CD4-positive, CD25-positive, alpha-beta regulatory T cell (primary cell): ENCODE measurements around the gene BSG. TPM values are rescaled to one million over a fixed set of nuclear protein-coding genes. Genes with fewer than 3 reads are reported as not detected.
"Not testable (repeated sequence)": the region's sequence is repeated elsewhere in the genome, so short reads cannot be mapped to it uniquely, and the experiment has no call there.

Experiments
- ATAC-seq, 2 donors: fragments of 150-1000 bp; cut with Tn5 transposase; one replicate each; pipeline ENCODE4 v1.10.0; 2021; ENCODE audit warnings: low read depth in 2 of 2, moderate number of reproducible peaks in 2 of 2, moderate library complexity in 1 of 2
- DNase-seq, 3 donors: peaks; one replicate each; pipeline versions ENCODE4 v3.0.0 to v3.0.0-alpha.2; 2012 to 2022; ENCODE audit warnings: mixed read lengths in 1 of 3
- H3K27ac ChIP-seq: one replicate; pipeline ENCODE4 v1.7.0; 2013; ENCODE audit warnings: mild to moderate bottlenecking, low read length; ENCODE audit not compliant: insufficient read depth, poor library complexity, severe bottlenecking
- H3K27me3 ChIP-seq: one replicate; pipeline ENCODE4 v1.7.0; 2013; ENCODE audit warnings: low read length; ENCODE audit not compliant: control insufficient read depth, insufficient read depth
- H3K36me3 ChIP-seq: one replicate; pipeline ENCODE4 v1.7.0; 2013; ENCODE audit warnings: mild to moderate bottlenecking, low read length, moderate library complexity; ENCODE audit not compliant: control insufficient read depth, insufficient read depth
- H3K4me1 ChIP-seq: 2 replicates; pipeline ENCODE4 v1.7.0; 2013; ENCODE audit warnings: mild to moderate bottlenecking, low read length; ENCODE audit not compliant: insufficient read depth, control insufficient read depth, poor library complexity, severe bottlenecking
- H3K4me3 ChIP-seq: one replicate; pipeline ENCODE4 v1.7.0; 2013; ENCODE audit warnings: low read depth, mild to moderate bottlenecking, low read length, moderate library complexity
- H3K9me3 ChIP-seq, 2 experiments: 1 replicate in 1 of 2; 2 replicates in 1 of 2; pipeline ENCODE4 v1.7.0; 2013; ENCODE audit warnings: low read length in 2 of 2, mild to moderate bottlenecking in 1 of 2, moderate library complexity in 1 of 2; ENCODE audit not compliant: control insufficient read depth in 2 of 2
- H3K27ac Mint-ChIP-seq, 3 donors: one replicate each; pipeline ENCODE4 v1.8.0; 2020 to 2022; ENCODE audit warnings: mild to moderate bottlenecking in 3 of 3, mixed read lengths in 3 of 3, moderate library complexity in 2 of 3
- H3K27me3 Mint-ChIP-seq: one replicate; pipeline ENCODE4 v1.8.0; 2022; ENCODE audit warnings: mild to moderate bottlenecking, mixed read lengths
- H3K36me3 Mint-ChIP-seq: one replicate; pipeline ENCODE4 v1.8.0; 2020; ENCODE audit warnings: mixed read lengths
- H3K4me1 Mint-ChIP-seq, 4 donors: one replicate each; pipeline ENCODE4 v1.8.0; 2020 to 2022; ENCODE audit warnings: mixed read lengths in 4 of 4, mild to moderate bottlenecking in 1 of 4
- H3K4me3 Mint-ChIP-seq, 4 donors: one replicate each; pipeline ENCODE4 v1.8.0; 2020 to 2022; ENCODE audit warnings: mild to moderate bottlenecking in 4 of 4, mixed read lengths in 4 of 4, moderate library complexity in 3 of 4
- H3K9me3 Mint-ChIP-seq, 7 donors: one replicate each; pipeline ENCODE4 v1.8.0; 2020 to 2022; ENCODE audit warnings: mixed read lengths in 7 of 7, mild to moderate bottlenecking in 3 of 7, moderate library complexity in 2 of 7
- polyA plus RNA-seq, 4 donors: library from polyadenylated mRNA; unstranded; fragments of 300-500 nt; fragmentation: Illumina TruSeq; gene quantifications; one replicate each; pipeline ENCODE4 v1.2.3, GENCODE V29; 2021
- total RNA-seq: library from RNA; stranded (reverse); gene quantifications from one replicate; pipeline ENCODE4 v1.2.3, GENCODE V29; 2022

The BSG gene
- total and polyA plus RNA-seq, 5 donors from 2014 or later = 132 to 338 (median 297) TPM

- peaks cover 0 to 8% (median 3%) of the 10 kb centered on the region in 4 donors for H3K4me1 Mint-ChIP-seq
- Histone ChIP-seq H3K9me3 (no peaks in the 10 kb centered on the region), H3K27ac (no peak overlapping the region), H3K36me3 (peaks cover 8% of the 10 kb centered on the region), H3K27me3 (no peaks in the 10 kb centered on the region), H3K4me3 (no peak overlapping the region), H3K4me1 (peaks cover 3% of the 10 kb centered on the region)
- no peak overlapping the region for H3K27ac Mint-ChIP-seq
- H3K27me3 Mint-ChIP-seq = peaks cover 8% of the 10 kb centered on the region
- no peak overlapping the region for H3K4me3 Mint-ChIP-seq
- DNase-seq (no peak), ATAC-seq (no peak)
- H3K36me3 Mint-ChIP-seq = peaks cover 8% of the 10 kb centered on the region
- peaks cover 0 to 2% (median 0%) of the 10 kb centered on the region in 7 donors for H3K9me3 Mint-ChIP-seq
These were observed 44.5 kb downstream of the BSG start for GRCh38 chr19:616747-617526.

- H3K4me1 ChIP-seq = peaks cover 2% of the 10 kb centered on the region
- H3K4me3 ChIP-seq = no peak overlapping the region
- no peak for ATAC-seq
- no peak overlapping the region for H3K4me3 Mint-ChIP-seq
- peaks cover 0 to 2% (median 0%) of the 10 kb centered on the region in 7 donors for H3K9me3 Mint-ChIP-seq
- H3K36me3 Mint-ChIP-seq = peaks cover 8% of the 10 kb centered on the region
- H3K36me3 ChIP-seq = peaks cover 8% of the 10 kb centered on the region
- peaks cover 0 to 8% (median 3%) of the 10 kb centered on the region in 4 donors for H3K4me1 Mint-ChIP-seq
- H3K27me3 Mint-ChIP-seq = peaks cover 8% of the 10 kb centered on the region
- no peaks in the 10 kb centered on the region for H3K9me3 ChIP-seq
- no peaks in the 10 kb centered on the region for H3K27me3 ChIP-seq
- no peak overlapping the region for H3K27ac Mint-ChIP-seq
- DNase-seq = no peak
- H3K27ac ChIP-seq = no peak overlapping the region
These were observed 45.3 kb downstream of the BSG start for GRCh38 chr19:617551-618246.

- Histone ChIP-seq H3K27ac (no peak overlapping the region), H3K4me1 (peaks cover 2% of the 10 kb centered on the region), H3K27me3 (no peaks in the 10 kb centered on the region), H3K4me3 (no peak overlapping the region), H3K9me3 (no peaks in the 10 kb centered on the region), H3K36me3 (peaks cover 8% of the 10 kb centered on the region)
- Mint-ChIP-seq H3K27me3 (peaks cover 8% of the 10 kb centered on the region), H3K27ac (no peak overlapping the region), H3K4me3 (no peak overlapping the region), H3K36me3 (peaks cover 8% of the 10 kb centered on the region), H3K9me3 (peaks cover 0 to 2% (median 0%) of the 10 kb centered on the region in 7 donors), H3K4me1 (peaks cover 0 to 6% (median 2%) of the 10 kb centered on the region in 4 donors)
- no peak for DNase-seq
- no peak for ATAC-seq
These were observed 45.8 kb downstream of the BSG start for GRCh38 chr19:618247-618619.

- H3K36me3 Mint-ChIP-seq = peaks cover 8% of the 10 kb centered on the region
- no peak for ATAC-seq
- H3K27me3 Mint-ChIP-seq = peaks cover 8% of the 10 kb centered on the region
- Histone ChIP-seq H3K27me3 (no peaks in the 10 kb centered on the region), H3K9me3 (no peaks in the 10 kb centered on the region), H3K4me3 (no peak overlapping the region), H3K36me3 (peaks cover 9% of the 10 kb centered on the region), H3K4me1 (peaks cover 2% of the 10 kb centered on the region), H3K27ac (no peak overlapping the region)
- DNase-seq = no peak
- peaks cover 0 to 6% (median 2%) of the 10 kb centered on the region in 4 donors for H3K4me1 Mint-ChIP-seq
- H3K27ac Mint-ChIP-seq = no peak overlapping the region
- H3K4me3 Mint-ChIP-seq = no peak overlapping the region
- H3K9me3 Mint-ChIP-seq = peaks cover 0 to 2% (median 0%) of the 10 kb centered on the region in 7 donors
These were observed 46.4 kb downstream of the BSG start for GRCh38 chr19:618674-619285.

- no peak overlapping the region for H3K4me3 Mint-ChIP-seq
These were observed 47.0 kb downstream of the BSG start for GRCh38 chr19:619286-620002.

GRCh38 chr19:620166-620862 lies 47.9 kb downstream of the BSG start:
- H3K27ac Mint-ChIP-seq = no peak overlapping the region
- no peak overlapping the region for H3K27ac ChIP-seq
- H3K4me1 ChIP-seq = peaks cover 2% of the 10 kb centered on the region
- ATAC-seq (no peak), DNase-seq (no peak)
- H3K27me3 Mint-ChIP-seq = peaks cover 5% of the 10 kb centered on the region
- H3K4me1 Mint-ChIP-seq = peaks cover 0 to 5% (median 2%) of the 10 kb centered on the region in 4 donors
- H3K36me3 ChIP-seq = peaks cover 15% of the 10 kb centered on the region
- no peaks in the 10 kb centered on the region for H3K27me3 ChIP-seq
- H3K4me3 Mint-ChIP-seq = no peak overlapping the region
- no peaks in the 10 kb centered on the region for H3K9me3 ChIP-seq
- H3K36me3 Mint-ChIP-seq = peaks cover 8% of the 10 kb centered on the region
- H3K4me3 ChIP-seq = no peak overlapping the region
- H3K9me3 Mint-ChIP-seq = peaks cover 0 to 2% (median 0%) of the 10 kb centered on the region in 7 donors

More at GRCh38 chr19:619286-620002, 47.0 kb downstream of the BSG start:
- Mint-ChIP-seq H3K27ac (no peak overlapping the region), H3K36me3 (peaks cover 8% of the 10 kb centered on the region), H3K4me1 (peaks cover 0 to 6% (median 2%) of the 10 kb centered on the region in 4 donors), H3K9me3 (peaks cover 0 to 2% (median 0%) of the 10 kb centered on the region in 7 donors), H3K27me3 (peaks cover 5% of the 10 kb centered on the region)
- DNase-seq = no peak
- Histone ChIP-seq H3K4me1 (peaks cover 2% of the 10 kb centered on the region), H3K4me3 (no peak overlapping the region), H3K36me3 (peaks cover 12% of the 10 kb centered on the region), H3K27ac (no peak overlapping the region), H3K9me3 (no peaks in the 10 kb centered on the region), H3K27me3 (no peaks in the 10 kb centered on the region)
- ATAC-seq = no peak

- DNase-seq, H3K27ac ChIP-seq, H3K27me3 ChIP-seq, H3K9me3 ChIP-seq, H3K4me1 ChIP-seq, H3K4me1 Mint-ChIP-seq, H3K9me3 Mint-ChIP-seq, H3K27me3 Mint-ChIP-seq, H3K36me3 Mint-ChIP-seq, H3K27ac Mint-ChIP-seq, H3K4me3 ChIP-seq, ATAC-seq, H3K4me3 Mint-ChIP-seq: not testable (repeated sequence)
- H3K36me3 ChIP-seq = peaks cover 19% of the 10 kb centered on the region
These were observed 48.8 kb downstream of the BSG start for GRCh38 chr19:621191-621590.
